Calu3 (cell line): ENCODE data around the gene MED23. TPM values are rescaled to one million over a fixed set of nuclear protein-coding genes. Genes with fewer than 3 reads are reported as not detected.
"Not testable (repeated sequence)": the region's sequence is repeated elsewhere in the genome, so short reads cannot be mapped to it uniquely, and the experiment has no call there.

Source experiments
- BruUV-seq: library from RNA; stranded (reverse); fragments of 400-500 nt; replicated peaks from 2 replicates; lab custom pipeline; 2021; lab: Mats Ljungman, UMichigan
- CTCF ChIA-PET: fragments of 300-600 bp; sonication (Branson Sonifier 250); formaldehyde crosslinking; loops from one replicate; lab custom pipeline; 2022; ENCODE audit warnings: antibody characterized with exemption; lab: Charles Lee
- DNase-seq: peaks from one replicate; pipeline ENCODE4 v3.0.0; 2022
- H3K27ac Mint-ChIP-seq: one replicate; pipeline ENCODE4 v1.8.0; 2022; ENCODE audit warnings: mixed read lengths; ENCODE audit not compliant: unreplicated experiment
- H3K27me3 Mint-ChIP-seq: one replicate; pipeline ENCODE4 v1.8.0; 2022; ENCODE audit warnings: mixed read lengths; ENCODE audit not compliant: unreplicated experiment
- H3K36me3 Mint-ChIP-seq: one replicate; pipeline ENCODE4 v1.8.0; 2022; ENCODE audit warnings: mild to moderate bottlenecking, moderate library complexity, mixed read lengths; ENCODE audit not compliant: insufficient read depth, unreplicated experiment
- H3K4me1 Mint-ChIP-seq: one replicate; pipeline ENCODE4 v1.8.0; 2022; ENCODE audit warnings: mild to moderate bottlenecking, low read depth, mixed read lengths; ENCODE audit not compliant: unreplicated experiment
- H3K4me3 Mint-ChIP-seq: one replicate; pipeline ENCODE4 v1.8.0; 2022; ENCODE audit warnings: mild to moderate bottlenecking, low read depth, moderate library complexity, mixed read lengths; ENCODE audit not compliant: unreplicated experiment
- H3K9me3 Mint-ChIP-seq: one replicate; pipeline ENCODE4 v1.8.0; 2022; ENCODE audit warnings: low read depth, mixed read lengths; ENCODE audit not compliant: unreplicated experiment
- CTCF ChIP-seq: fragments of 200-600 bp; IDR thresholded peaks from one replicate; pipeline ENCODE4 v1.8.0; 2022; ENCODE audit warnings: antibody characterized with exemption; ENCODE audit not compliant: unreplicated experiment
- intact Hi-C: fragments of 100-400 bp; cut with micrococcal nuclease; formaldehyde crosslinking; loops from one replicate; pipeline ENCODE4 v1.10.0; 2022; ENCODE audit not compliant: unreplicated experiment
- total RNA-seq: library from RNA; stranded (reverse); gene quantifications from 2 replicates; pipeline ENCODE4 v1.2.3, GENCODE V29; 2022

Gene MED23
- total RNA-seq, 1 experiment from 2014 or later, result 31.0 TPM

- H3K4me1 Mint-ChIP-seq, result no peaks in the 10 kb centered on the region
- H3K27me3 Mint-ChIP-seq, result peaks cover 31% of the 10 kb centered on the region
- intact Hi-C loops, result no loop called here
- no peak for TF ChIP-seq CTCF
- H3K27ac Mint-ChIP-seq, result no peak overlapping the region
- no TSS peak for BruUV-seq
- no peak overlapping the region for H3K4me3 Mint-ChIP-seq
- H3K9me3 Mint-ChIP-seq, result no peaks in the 10 kb centered on the region
- H3K36me3 Mint-ChIP-seq, result no peaks in the 10 kb centered on the region
- CTCF ChIA-PET, result no interaction called here
- no peak for DNase-seq
Observed at GRCh38 chr6:131548441-131548840, 79.6 kb downstream of the MED23 start.

GRCh38 chr6:131547488-131547887 lies 80.6 kb downstream of the MED23 start:
- no peaks in the 10 kb centered on the region for H3K4me1 Mint-ChIP-seq
- no peak overlapping the region for H3K27ac Mint-ChIP-seq
- BruUV-seq, result no TSS peak
- H3K36me3 Mint-ChIP-seq, result no peaks in the 10 kb centered on the region
- CTCF ChIA-PET, result interaction anchor here (1.2 kb wide), 1 partner anchor 78 kb away, joined by 3 read pairs; no protein-coding TSS in a partner anchor
- intact Hi-C loops, result no loop called here
- peaks cover 31% of the 10 kb centered on the region for H3K27me3 Mint-ChIP-seq
- no peak for DNase-seq
- no peak for TF ChIP-seq CTCF
- no peaks in the 10 kb centered on the region for H3K9me3 Mint-ChIP-seq
- H3K4me3 Mint-ChIP-seq, result no peak overlapping the region

GRCh38 chr6:131545317-131545716 lies 82.7 kb downstream of the MED23 start:
- peaks cover 43% of the 10 kb centered on the region for H3K27me3 Mint-ChIP-seq
- intact Hi-C loops, result no loop called here
- H3K36me3 Mint-ChIP-seq, result no peaks in the 10 kb centered on the region
- no TSS peak for BruUV-seq
- CTCF ChIA-PET, result no interaction called here
- no peak for TF ChIP-seq CTCF
- no peaks in the 10 kb centered on the region for H3K9me3 Mint-ChIP-seq
- H3K27ac Mint-ChIP-seq, result no peak overlapping the region
- H3K4me1 Mint-ChIP-seq, result no peaks in the 10 kb centered on the region
- DNase-seq, result no peak
- no peak overlapping the region for H3K4me3 Mint-ChIP-seq

GRCh38 chr6:131538615-131539014 lies 89.4 kb downstream of the MED23 start:
- H3K27ac Mint-ChIP-seq, H3K4me3 Mint-ChIP-seq, BruUV-seq, DNase-seq, H3K9me3 Mint-ChIP-seq, H3K36me3 Mint-ChIP-seq, CTCF ChIA-PET, H3K4me1 Mint-ChIP-seq, intact Hi-C loops: not testable (repeated sequence)
- H3K27me3 Mint-ChIP-seq, result peaks cover 15% of the 10 kb centered on the region

- Mint-ChIP-seq H3K4me3 (no peak overlapping the region), H3K36me3 (no peaks in the 10 kb centered on the region), H3K9me3 (no peaks in the 10 kb centered on the region), H3K27me3 (peaks cover 38% of the 10 kb centered on the region), H3K4me1 (no peaks in the 10 kb centered on the region), H3K27ac (no peak overlapping the region)
- no peak for DNase-seq
- intact Hi-C loops, result loop anchor here (1.0 kb wide), 1 partner anchor 333 kb away; no protein-coding TSS in a partner anchor
- BruUV-seq, result no TSS peak
- TF ChIP-seq CTCF, result no peak
- CTCF ChIA-PET, result interaction anchor here (1.0 to 2.6 kb wide), 2 partner anchors 96 to 333 kb away, joined by 3 to 22 read pairs; no protein-coding TSS in a partner anchor
Observed at GRCh38 chr6:131532580-131533039, 95.4 kb downstream of the MED23 start.

GRCh38 chr6:131531681-131532080 lies 96.4 kb downstream of the MED23 start:
- peaks cover 42% of the 10 kb centered on the region for H3K27me3 Mint-ChIP-seq
- H3K4me3 Mint-ChIP-seq, intact Hi-C loops, CTCF ChIA-PET, DNase-seq, BruUV-seq, H3K4me1 Mint-ChIP-seq, H3K27ac Mint-ChIP-seq, H3K9me3 Mint-ChIP-seq, H3K36me3 Mint-ChIP-seq: not testable (repeated sequence)

- CTCF ChIA-PET, BruUV-seq, H3K27ac Mint-ChIP-seq, H3K4me1 Mint-ChIP-seq, H3K4me3 Mint-ChIP-seq, intact Hi-C loops, H3K36me3 Mint-ChIP-seq, H3K9me3 Mint-ChIP-seq, DNase-seq: not testable (repeated sequence)
- peaks cover 42% of the 10 kb centered on the region for H3K27me3 Mint-ChIP-seq
Observed at GRCh38 chr6:131530936-131531335, 97.1 kb downstream of the MED23 start.
